KMS-11 (cell line): ENCODE measurements around the gene CDC37L1.

Experiments
- H2AFZ ChIP-seq: fragments of 200-600 bp; sonication (generic); 2 replicates; pipeline ENCODE4 v1.6.1; 2016; ENCODE audit warnings: antibody characterized with exemption, mixed run types, low read depth
- H3K27ac ChIP-seq: fragments of 200-600 bp; sonication (generic); 2 replicates; pipeline ENCODE4 v1.6.1; 2016; ENCODE audit warnings: mild to moderate bottlenecking, mixed run types
- H3K27me3 ChIP-seq: fragments of 200-600 bp; sonication (generic); 2 replicates; pipeline ENCODE4 v1.6.1; 2017; ENCODE audit warnings: mild to moderate bottlenecking, low read depth, mixed run types, moderate library complexity; ENCODE audit not compliant: insufficient read depth
- H3K36me3 ChIP-seq: fragments of 200-600 bp; sonication (generic); 2 replicates; pipeline ENCODE4 v1.6.1; 2017; ENCODE audit warnings: mild to moderate bottlenecking, mixed run types; ENCODE audit not compliant: insufficient read depth
- H3K4me1 ChIP-seq: fragments of 200-600 bp; sonication (generic); 2 replicates; pipeline ENCODE4 v1.6.1; 2016; ENCODE audit warnings: mild to moderate bottlenecking, low read depth, mixed run types; ENCODE audit not compliant: poor library complexity, severe bottlenecking
- H3K4me2 ChIP-seq: fragments of 200-600 bp; sonication (generic); 2 replicates; pipeline ENCODE4 v1.7.0; 2016; ENCODE audit warnings: mild to moderate bottlenecking, mixed run types
- H3K4me3 ChIP-seq: fragments of 200-600 bp; sonication (generic); IDR thresholded peaks from 2 replicates; pipeline ENCODE4 v1.6.1; 2017; ENCODE audit warnings: low read depth, low read length, mixed read lengths; ENCODE audit not compliant: insufficient read depth
- H3K79me2 ChIP-seq: fragments of 200-600 bp; sonication (generic); 2 replicates; pipeline ENCODE4 v1.6.1; 2016; ENCODE audit warnings: low read depth, mixed run types; ENCODE audit not compliant: insufficient read depth
- H3K9ac ChIP-seq: fragments of 200-600 bp; sonication (generic); 2 replicates; pipeline ENCODE4 v1.6.1; 2016; ENCODE audit warnings: mild to moderate bottlenecking, mixed run types
- H4K20me1 ChIP-seq: fragments of 200-600 bp; sonication (generic); 2 replicates; pipeline ENCODE4 v1.6.1; 2016; ENCODE audit warnings: mild to moderate bottlenecking, mixed run types; ENCODE audit not compliant: insufficient read depth
- TF ChIP-seq, protein P1 (sequence below): fragments of 200-600 bp; sonication (generic); conservative IDR thresholded peaks from 2 replicates; pipeline ENCODE4 v1.6.1; 2017; ENCODE audit warnings: low read depth, mild to moderate bottlenecking, antibody characterized with exemption, low read length, moderate library complexity, mixed read lengths

The CDC37L1 gene

DNA sequence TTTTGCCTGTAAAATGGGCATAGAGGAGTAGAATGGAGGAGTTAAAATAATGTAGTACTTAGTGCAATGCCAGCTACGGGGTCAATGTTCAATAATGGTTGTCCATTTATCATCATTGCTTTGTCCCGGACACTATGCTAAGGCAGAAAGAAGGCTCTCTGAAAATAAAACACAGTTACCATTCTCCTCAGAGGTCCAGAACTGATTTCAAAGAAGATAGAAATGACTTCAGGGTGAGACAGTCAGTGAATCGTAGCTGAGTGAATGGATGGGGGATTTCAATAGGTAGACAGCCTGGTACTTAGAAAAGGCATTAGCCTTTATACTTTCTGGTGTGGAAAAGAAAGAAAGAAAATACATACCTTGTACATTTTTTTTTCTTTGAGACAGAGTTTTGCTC lies 62.9 kb downstream of the CDC37L1 start:
- no peak overlapping the region for H3K27ac ChIP-seq
- no peak overlapping the region for H3K4me2 ChIP-seq
- H3K4me3 ChIP-seq, result no peak overlapping the region

DNA sequence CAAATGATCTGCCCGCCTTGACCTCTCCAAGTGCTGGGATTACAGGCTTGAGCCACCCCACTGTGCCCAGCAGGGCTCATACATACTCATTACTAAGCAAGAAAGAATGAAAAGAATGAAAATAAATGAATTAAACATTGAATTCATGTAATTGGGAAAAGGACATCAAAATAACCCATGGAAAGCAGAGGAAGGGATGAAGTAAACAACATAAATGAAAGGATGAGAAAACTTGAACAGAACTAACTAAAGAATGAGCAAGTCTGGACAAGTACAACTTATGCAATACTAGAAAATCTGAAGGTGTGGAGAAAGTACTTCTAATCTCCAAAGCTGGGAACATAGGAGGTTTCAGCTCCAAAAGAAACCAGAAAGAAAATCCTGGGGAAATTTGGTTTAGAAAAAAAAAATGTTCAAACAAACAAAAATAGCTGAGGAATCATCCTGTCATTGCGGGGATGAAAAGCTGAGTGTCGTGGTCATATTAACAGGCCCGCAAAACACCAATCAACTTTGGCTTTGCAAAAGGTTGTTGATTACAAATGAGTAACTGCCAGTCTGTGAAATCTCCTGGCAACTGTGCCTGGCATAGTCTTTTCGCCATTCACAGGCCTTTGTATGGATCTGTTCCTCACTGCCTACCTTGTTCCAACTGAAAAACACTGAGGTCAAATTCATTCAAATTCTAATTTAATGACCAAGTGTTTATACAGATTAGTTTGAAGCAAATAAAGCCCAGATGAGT lies 63.9 kb downstream of the CDC37L1 start:
- H3K4me2 ChIP-seq, result no peak overlapping the region
- no peak overlapping the region for H3K27ac ChIP-seq
- H2AFZ ChIP-seq, result no peak overlapping the region

More for the DNA sequence above, 62.9 kb downstream of the CDC37L1 start:
- H3K79me2 ChIP-seq, result peaks cover 30% of the 10 kb centered on the region
- H2AFZ ChIP-seq, result no peak overlapping the region
- H3K27me3 ChIP-seq, result no peaks in the 10 kb centered on the region
- H4K20me1 ChIP-seq, result no peaks in the 10 kb centered on the region
- no peak overlapping the region for H3K9ac ChIP-seq
- H3K4me1 ChIP-seq, result peaks cover 15% of the 10 kb centered on the region
- TF ChIP-seq, protein P1, sequence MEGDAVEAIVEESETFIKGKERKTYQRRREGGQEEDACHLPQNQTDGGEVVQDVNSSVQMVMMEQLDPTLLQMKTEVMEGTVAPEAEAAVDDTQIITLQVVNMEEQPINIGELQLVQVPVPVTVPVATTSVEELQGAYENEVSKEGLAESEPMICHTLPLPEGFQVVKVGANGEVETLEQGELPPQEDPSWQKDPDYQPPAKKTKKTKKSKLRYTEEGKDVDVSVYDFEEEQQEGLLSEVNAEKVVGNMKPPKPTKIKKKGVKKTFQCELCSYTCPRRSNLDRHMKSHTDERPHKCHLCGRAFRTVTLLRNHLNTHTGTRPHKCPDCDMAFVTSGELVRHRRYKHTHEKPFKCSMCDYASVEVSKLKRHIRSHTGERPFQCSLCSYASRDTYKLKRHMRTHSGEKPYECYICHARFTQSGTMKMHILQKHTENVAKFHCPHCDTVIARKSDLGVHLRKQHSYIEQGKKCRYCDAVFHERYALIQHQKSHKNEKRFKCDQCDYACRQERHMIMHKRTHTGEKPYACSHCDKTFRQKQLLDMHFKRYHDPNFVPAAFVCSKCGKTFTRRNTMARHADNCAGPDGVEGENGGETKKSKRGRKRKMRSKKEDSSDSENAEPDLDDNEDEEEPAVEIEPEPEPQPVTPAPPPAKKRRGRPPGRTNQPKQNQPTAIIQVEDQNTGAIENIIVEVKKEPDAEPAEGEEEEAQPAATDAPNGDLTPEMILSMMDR, result no peak
- no peaks in the 10 kb centered on the region for H3K36me3 ChIP-seq

DNA sequence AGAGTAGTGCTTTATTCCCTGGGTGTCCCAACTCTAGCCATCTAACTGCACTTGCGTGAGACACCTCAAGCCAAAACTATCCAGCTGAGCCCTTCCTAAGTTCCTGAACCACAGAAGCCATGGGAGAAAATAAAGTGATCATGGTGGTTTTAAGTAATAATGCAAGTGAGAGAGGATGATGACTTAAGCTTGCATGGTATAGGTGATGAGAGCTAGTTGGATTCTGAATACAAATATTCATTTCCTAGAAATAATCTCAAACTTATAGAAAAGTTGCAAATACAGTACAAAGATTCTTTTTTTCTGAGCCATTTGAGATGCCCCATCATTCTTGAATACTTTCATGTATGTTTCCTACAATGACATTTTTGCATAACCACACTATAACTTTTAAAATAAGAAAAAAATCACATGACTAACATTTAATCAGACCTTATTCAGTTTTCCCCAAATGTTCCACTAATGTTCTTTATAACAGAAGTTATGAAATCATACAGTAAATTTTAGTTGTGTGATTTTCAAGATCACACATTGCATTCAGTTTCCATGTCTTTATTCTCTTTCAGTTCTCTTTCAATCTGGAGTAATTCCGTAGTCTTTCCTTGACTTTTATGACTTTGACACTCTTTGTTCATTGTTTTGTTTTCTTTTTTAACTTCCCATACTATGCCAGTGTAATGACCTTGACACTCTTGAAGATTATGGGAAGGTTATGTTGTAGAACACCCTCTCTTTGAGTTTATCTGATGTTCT lies 67.1 kb downstream of the CDC37L1 start:
- Histone ChIP-seq H3K79me2 (no peaks in the 10 kb centered on the region), H3K4me1 (no peaks in the 10 kb centered on the region), H3K36me3 (no peaks in the 10 kb centered on the region), H3K4me2 (no peak overlapping the region), H3K27ac (no peak overlapping the region), H3K27me3 (no peaks in the 10 kb centered on the region), H4K20me1 (no peaks in the 10 kb centered on the region), H2AFZ (no peak overlapping the region), H3K9ac (no peak overlapping the region), H3K4me3 (no peak overlapping the region)
- TF ChIP-seq, protein P1, result no peak

More for the DNA sequence above, 63.9 kb downstream of the CDC37L1 start:
- Histone ChIP-seq H3K4me1 (peaks cover 15% of the 10 kb centered on the region), H3K79me2 (peaks cover 19% of the 10 kb centered on the region), H3K4me3 (no peak overlapping the region), H3K27me3 (no peaks in the 10 kb centered on the region), H4K20me1 (no peaks in the 10 kb centered on the region), H3K36me3 (no peaks in the 10 kb centered on the region), H3K9ac (no peak overlapping the region)
- TF ChIP-seq, protein P1, result no peak

DNA sequence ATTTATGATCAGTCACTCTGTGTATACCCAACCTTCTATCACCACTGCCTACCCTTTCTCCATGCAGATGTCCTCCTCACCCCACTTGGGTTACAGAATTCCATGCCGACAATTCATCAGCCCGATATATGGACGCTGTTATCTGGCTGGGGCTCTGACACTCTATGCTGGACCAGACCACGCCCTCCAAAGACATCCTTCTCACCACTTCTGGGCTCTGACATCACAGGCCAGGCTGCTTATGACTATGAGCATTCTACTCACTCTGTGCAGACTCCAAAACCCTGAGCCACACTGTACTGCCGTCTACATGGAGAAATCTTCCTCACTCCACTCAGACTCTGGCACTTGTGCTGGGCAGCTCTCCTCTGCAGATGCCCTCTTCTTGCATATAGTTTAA lies 69.2 kb downstream of the CDC37L1 start:
- H3K79me2 ChIP-seq, result no peaks in the 10 kb centered on the region
- no peak overlapping the region for H3K4me3 ChIP-seq
- no peak overlapping the region for H3K4me2 ChIP-seq
- H3K9ac ChIP-seq, result no peak overlapping the region
- H3K4me1 ChIP-seq, result no peaks in the 10 kb centered on the region
- H4K20me1 ChIP-seq, result no peaks in the 10 kb centered on the region
- H3K27ac ChIP-seq, result no peak overlapping the region
- TF ChIP-seq, protein P1, result no peak
- H3K27me3 ChIP-seq, result no peaks in the 10 kb centered on the region
- H3K36me3 ChIP-seq, result no peaks in the 10 kb centered on the region
- no peak overlapping the region for H2AFZ ChIP-seq
